RWPE2 (cell line): ENCODE measurements around the gene CCDC57.

ENCODE experiments used
- ATAC-seq: fragments of 200-7000 bp; cut with Tn5 transposase; 3 replicates; pipeline ENCODE4 v1.9.1; 2021; ENCODE audit warnings: low read depth
- DNase-seq: peaks from one replicate; pipeline ENCODE4 v3.0.0-alpha.2; 2020; ENCODE audit warnings: low spot score
- H3K27ac ChIP-seq: fragments of 450-650 bp; 2 replicates; pipeline ENCODE4 v1.5.1; 2017; ENCODE audit warnings: mild to moderate bottlenecking; ENCODE audit not compliant: poor library complexity, severe bottlenecking
- H3K27me3 ChIP-seq: fragments of 250-450 bp; sonication (Bioruptor Pico); 2 replicates; pipeline ENCODE4 v1.5.1; 2021; ENCODE audit warnings: mild to moderate bottlenecking, moderate library complexity; ENCODE audit not compliant: insufficient read depth, poor library complexity, severe bottlenecking
- H3K36me3 ChIP-seq: fragments of 250-450 bp; sonication (Bioruptor Pico); 2 replicates; pipeline ENCODE4 v1.5.1; 2020; ENCODE audit warnings: low read depth, mild to moderate bottlenecking, moderate library complexity
- H3K4me1 ChIP-seq: fragments of 250-450 bp; sonication (Bioruptor Pico); 2 replicates; pipeline ENCODE4 v1.5.1; 2021; ENCODE audit warnings: mild to moderate bottlenecking, moderate library complexity; ENCODE audit not compliant: insufficient read depth, poor library complexity, severe bottlenecking
- H3K4me3 ChIP-seq: fragments of 250-450 bp; sonication (Bioruptor Pico); 2 replicates; pipeline ENCODE4 v1.5.1; 2021; ENCODE audit warnings: mild to moderate bottlenecking, moderate library complexity; ENCODE audit not compliant: severe bottlenecking
- H3K9me3 ChIP-seq: fragments of 250-450 bp; sonication (Bioruptor Pico); 2 replicates; pipeline ENCODE4 v1.5.1; 2021; ENCODE audit warnings: mild to moderate bottlenecking, moderate library complexity; ENCODE audit not compliant: severe bottlenecking
- TF ChIP-seq, protein P1 (sequence below): fragments of 450-650 bp; IDR thresholded peaks from one replicate; pipeline ENCODE4 v1.5.1; 2017; ENCODE audit warnings: mild to moderate bottlenecking, moderate library complexity; ENCODE audit not compliant: poor library complexity, severe bottlenecking

The CCDC57 gene

DNA sequence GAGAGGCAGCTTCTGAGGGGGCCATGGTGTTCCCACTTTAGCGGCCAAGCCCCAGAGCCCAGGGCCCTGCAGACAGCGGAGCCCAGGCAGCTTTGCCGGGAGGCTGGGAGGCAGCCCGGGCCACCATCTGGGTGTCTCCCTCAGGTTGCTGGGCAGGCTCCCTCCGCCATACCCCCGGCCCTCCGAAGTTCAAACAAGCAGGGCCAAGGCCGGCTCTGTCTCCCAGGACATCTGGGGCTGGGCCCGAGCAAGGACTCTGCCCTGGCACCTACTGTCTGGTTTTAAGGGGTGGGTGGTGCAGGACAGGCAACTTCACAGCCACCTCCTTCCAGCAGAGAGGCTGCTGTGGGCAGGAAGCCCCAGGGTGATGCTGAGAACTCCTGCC lies 149.7 kb downstream of the CCDC57 start:
- H3K4me1 ChIP-seq: no peaks in the 10 kb centered on the region
- DNase-seq (no peak), ATAC-seq (no peak)
- H3K27me3 ChIP-seq: no peaks in the 10 kb centered on the region
- no peak overlapping the region for H3K4me3 ChIP-seq
- H3K36me3 ChIP-seq: peaks cover 63% of the 10 kb centered on the region
- TF ChIP-seq, protein P1, sequence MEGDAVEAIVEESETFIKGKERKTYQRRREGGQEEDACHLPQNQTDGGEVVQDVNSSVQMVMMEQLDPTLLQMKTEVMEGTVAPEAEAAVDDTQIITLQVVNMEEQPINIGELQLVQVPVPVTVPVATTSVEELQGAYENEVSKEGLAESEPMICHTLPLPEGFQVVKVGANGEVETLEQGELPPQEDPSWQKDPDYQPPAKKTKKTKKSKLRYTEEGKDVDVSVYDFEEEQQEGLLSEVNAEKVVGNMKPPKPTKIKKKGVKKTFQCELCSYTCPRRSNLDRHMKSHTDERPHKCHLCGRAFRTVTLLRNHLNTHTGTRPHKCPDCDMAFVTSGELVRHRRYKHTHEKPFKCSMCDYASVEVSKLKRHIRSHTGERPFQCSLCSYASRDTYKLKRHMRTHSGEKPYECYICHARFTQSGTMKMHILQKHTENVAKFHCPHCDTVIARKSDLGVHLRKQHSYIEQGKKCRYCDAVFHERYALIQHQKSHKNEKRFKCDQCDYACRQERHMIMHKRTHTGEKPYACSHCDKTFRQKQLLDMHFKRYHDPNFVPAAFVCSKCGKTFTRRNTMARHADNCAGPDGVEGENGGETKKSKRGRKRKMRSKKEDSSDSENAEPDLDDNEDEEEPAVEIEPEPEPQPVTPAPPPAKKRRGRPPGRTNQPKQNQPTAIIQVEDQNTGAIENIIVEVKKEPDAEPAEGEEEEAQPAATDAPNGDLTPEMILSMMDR: no peak
- no peaks in the 10 kb centered on the region for H3K9me3 ChIP-seq
- H3K27ac ChIP-seq: no peak overlapping the region

DNA sequence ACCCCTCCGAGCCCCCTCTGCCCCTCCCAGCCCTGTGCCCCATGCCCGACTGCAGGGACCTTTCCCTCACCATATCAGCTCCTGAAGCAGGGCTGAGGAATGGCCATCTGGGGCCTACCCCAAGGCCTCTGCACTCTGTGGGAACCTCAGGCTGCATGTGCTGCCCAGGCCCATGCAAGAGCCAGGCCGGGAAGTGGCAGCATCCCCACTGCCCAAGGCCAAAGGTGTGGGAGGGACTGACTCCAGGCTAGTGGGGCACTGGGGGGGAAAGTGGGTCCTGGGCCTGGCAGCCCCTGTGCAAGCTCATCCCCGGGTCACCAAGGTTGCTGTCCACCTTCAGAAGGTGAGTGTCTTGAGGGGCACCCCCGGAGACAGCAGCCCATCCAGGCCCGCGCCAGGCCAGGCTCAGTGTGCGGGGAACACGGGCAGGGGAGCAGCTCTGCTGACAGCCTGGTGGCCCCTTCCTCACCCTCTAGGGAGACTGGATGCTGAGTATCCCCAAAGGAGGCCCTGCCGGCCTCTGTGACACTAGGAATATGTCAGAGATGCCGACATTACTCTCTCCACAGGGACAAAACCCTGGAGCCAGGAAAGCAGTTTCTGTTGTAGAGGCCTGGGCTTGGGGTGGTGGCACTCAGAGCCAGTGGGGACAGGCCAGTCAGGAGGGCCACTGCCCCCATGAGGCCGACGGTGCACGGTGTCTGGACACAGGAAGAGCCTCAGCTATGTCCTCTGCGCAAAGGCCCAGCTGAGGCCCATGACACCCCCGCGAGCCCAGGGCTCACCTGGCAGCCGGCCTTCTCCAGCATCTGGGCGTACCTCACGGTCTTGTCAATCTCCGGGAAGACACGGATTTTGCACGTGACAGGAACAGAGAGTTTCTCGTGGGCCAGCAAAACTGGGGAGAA lies 150.3 kb downstream of the CCDC57 start:
- Histone ChIP-seq H3K4me3 (no peak overlapping the region), H3K4me1 (no peaks in the 10 kb centered on the region), H3K27me3 (no peaks in the 10 kb centered on the region), H3K9me3 (no peaks in the 10 kb centered on the region), H3K27ac (no peak overlapping the region), H3K36me3 (peaks cover 69% of the 10 kb centered on the region)
- ATAC-seq: no peak
- TF ChIP-seq, protein P1: no peak
- no peak for DNase-seq

DNA sequence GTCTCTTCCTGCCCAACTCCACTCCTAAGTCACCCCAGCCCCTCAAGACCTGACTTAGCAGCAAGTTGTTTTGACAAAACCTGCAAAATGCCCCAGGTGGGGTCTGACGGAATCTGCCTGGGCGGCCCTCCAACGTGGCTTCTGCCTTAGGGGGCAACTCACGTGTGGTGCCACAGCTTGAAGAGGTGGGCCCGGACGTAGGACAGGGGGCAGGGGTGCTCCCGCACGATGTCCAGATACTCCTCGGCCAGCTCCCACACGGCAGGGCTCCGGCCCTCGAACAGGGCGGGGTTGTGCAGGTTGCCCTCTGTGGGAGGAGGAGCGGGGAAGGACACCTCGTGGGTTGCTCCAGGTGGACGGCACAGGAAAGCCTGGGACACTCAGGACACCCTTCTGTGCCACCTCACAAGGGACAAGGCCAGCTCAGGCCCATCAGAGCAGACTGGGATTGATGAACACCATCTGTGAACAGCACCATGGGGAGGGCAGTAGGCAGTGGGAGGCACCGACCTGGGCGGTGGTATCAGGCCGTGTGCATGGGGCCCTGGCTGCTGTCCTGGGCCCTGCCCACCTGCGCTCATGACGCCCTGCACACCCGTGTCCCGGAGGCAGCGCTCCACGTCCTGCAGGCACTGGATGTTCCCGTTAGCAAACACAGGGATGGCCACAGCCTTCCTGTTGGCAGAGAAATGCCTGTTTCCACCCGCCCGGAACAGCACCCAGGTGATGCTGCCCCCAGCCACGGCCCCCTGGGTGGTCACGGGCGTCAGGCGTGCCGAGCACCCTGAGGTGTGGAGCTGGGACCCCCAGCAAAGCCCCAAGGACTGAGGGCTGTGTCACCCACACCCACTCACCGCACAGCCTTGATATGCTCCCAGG lies 151.4 kb downstream of the CCDC57 start:
- Histone ChIP-seq H3K9me3 (no peaks in the 10 kb centered on the region), H3K4me3 (no peak overlapping the region), H3K4me1 (no peaks in the 10 kb centered on the region), H3K27me3 (no peaks in the 10 kb centered on the region), H3K36me3 (peaks cover 80% of the 10 kb centered on the region), H3K27ac (no peak overlapping the region)
- no peak for DNase-seq
- TF ChIP-seq, protein P1: no peak
- ATAC-seq: no peak

DNA sequence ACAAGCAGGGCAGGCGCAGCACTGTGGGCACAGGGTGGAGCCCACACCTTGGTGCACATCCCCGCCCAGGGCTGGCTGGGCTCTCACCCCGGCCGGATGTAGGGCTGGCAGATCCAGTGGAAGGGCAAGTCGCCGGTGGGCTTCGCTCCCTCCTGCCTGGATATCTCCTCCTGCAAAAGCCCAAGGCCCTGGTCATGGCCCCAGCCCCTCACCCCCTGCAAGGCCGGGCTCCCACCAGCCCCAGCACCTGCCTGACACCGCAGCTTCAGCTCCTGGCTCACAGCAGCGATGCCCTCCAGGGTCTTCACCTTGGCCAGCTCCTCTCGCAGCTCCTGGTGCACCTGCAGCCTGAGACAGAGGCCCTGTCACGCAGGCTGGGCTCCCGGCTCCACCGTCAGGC lies 152.0 kb downstream of the CCDC57 start:
- H3K4me3 ChIP-seq: no peak overlapping the region
- peaks cover 85% of the 10 kb centered on the region for H3K36me3 ChIP-seq
- H3K4me1 ChIP-seq: no peaks in the 10 kb centered on the region
- no peak overlapping the region for H3K27ac ChIP-seq
- DNase-seq (no peak), ATAC-seq (no peak)
- TF ChIP-seq, protein P1: no peak
- H3K27me3 ChIP-seq: no peaks in the 10 kb centered on the region
- no peaks in the 10 kb centered on the region for H3K9me3 ChIP-seq
